Measurements from ENCODE around the gene BAIAP3.
"Not testable (repeated sequence)": the region's sequence is repeated elsewhere in the genome, so short reads cannot be mapped to it uniquely, and the experiment has no call there.

The BAIAP3 gene

GRCh38 chr16:1333149-1333812, at the start of gene BAIAP3:
TSS of gene BAIAP3 (plus strand) at chr16:1333645. CDS start at chr16:1338550, 4,905 bp downstream.
- peak; percentile 49 for DNase-seq

- DNase-seq: no peak
Observed at GRCh38 chr16:1283996-1284616, 49.3 kb upstream of the BAIAP3 start.

- DNase-seq: no peak
Observed at GRCh38 chr16:1285669-1286512, 47.6 kb upstream of the BAIAP3 start.

- DNase-seq: no peak
Observed at GRCh38 chr16:1286513-1287094, 46.8 kb upstream of the BAIAP3 start.

GRCh38 chr16:1287982-1288670, 45.3 kb upstream of the BAIAP3 start:
- DNase-seq: no peak

- DNase-seq: no peak
Observed at GRCh38 chr16:1288813-1289476, 44.5 kb upstream of the BAIAP3 start.

- DNase-seq: no peak
Observed at GRCh38 chr16:1289477-1289866, 44.0 kb upstream of the BAIAP3 start.

GRCh38 chr16:1290063-1290501, 43.4 kb upstream of the BAIAP3 start:
- no peak for DNase-seq

GRCh38 chr16:1290860-1291575, 42.4 kb upstream of the BAIAP3 start:
- DNase-seq: no peak

- DNase-seq: no peak
Observed at GRCh38 chr16:1291576-1291974, 41.9 kb upstream of the BAIAP3 start.

GRCh38 chr16:1292208-1292607, 41.2 kb upstream of the BAIAP3 start:
- DNase-seq: not testable (repeated sequence)

GRCh38 chr16:1292808-1293207, 40.6 kb upstream of the BAIAP3 start:
- not testable (repeated sequence) for DNase-seq

- DNase-seq: no peak
Observed at GRCh38 chr16:1293921-1294656, 39.4 kb upstream of the BAIAP3 start.

- no peak for DNase-seq
Observed at GRCh38 chr16:1295465-1295864, 38.0 kb upstream of the BAIAP3 start.

- not testable (repeated sequence) for DNase-seq
Observed at GRCh38 chr16:1296688-1297017, 36.8 kb upstream of the BAIAP3 start.

- DNase-seq: no peak
Observed at GRCh38 chr16:1297018-1297696, 36.3 kb upstream of the BAIAP3 start.

GRCh38 chr16:1298406-1298805, 35.0 kb upstream of the BAIAP3 start:
- no peak for DNase-seq

GRCh38 chr16:1299012-1299867, 34.2 kb upstream of the BAIAP3 start:
- DNase-seq: no peak

- DNase-seq: no peak
Observed at GRCh38 chr16:1299868-1300203, 33.6 kb upstream of the BAIAP3 start.
